Mucosa of rectum (tissue), 2 donors: ENCODE data around the gene PPP1R26.
"Not testable (repeated sequence)": the region's sequence is repeated elsewhere in the genome, so short reads cannot be mapped to it uniquely, and the experiment has no call there.

Source experiments
- H3K27ac ChIP-seq, 2 donors: one replicate each; pipeline ENCODE4 v1.7.0; 2013; ENCODE audit warnings: inconsistent platforms in 2 of 2, low read depth in 2 of 2, low read length in 2 of 2
- H3K27me3 ChIP-seq, 2 donors: one replicate each; pipeline ENCODE4 v1.7.0; 2013; ENCODE audit warnings: low read length in 2 of 2; ENCODE audit not compliant: control insufficient read depth in 2 of 2, insufficient read depth in 2 of 2
- H3K36me3 ChIP-seq, 2 donors: one replicate each; pipeline ENCODE4 v1.7.0; 2013; ENCODE audit warnings: low read length in 2 of 2; ENCODE audit not compliant: control insufficient read depth in 2 of 2, insufficient read depth in 2 of 2
- H3K4me1 ChIP-seq, 2 donors: one replicate each; pipeline ENCODE4 v1.7.0; 2013; ENCODE audit warnings: low read length in 2 of 2, mild to moderate bottlenecking in 1 of 2; ENCODE audit not compliant: control insufficient read depth in 2 of 2, insufficient read depth in 2 of 2
- H3K4me3 ChIP-seq, 2 donors: one replicate each; pipeline ENCODE4 v1.7.0; 2013; ENCODE audit warnings: low read length in 2 of 2
- H3K9ac ChIP-seq, 2 donors: one replicate each; pipeline ENCODE4 v1.7.0; 2013; ENCODE audit warnings: low read length in 2 of 2, low read depth in 1 of 2, mild to moderate bottlenecking in 1 of 2
- H3K9me3 ChIP-seq, 2 donors: one replicate each; pipeline ENCODE4 v1.7.0; 2013; ENCODE audit warnings: low read length in 2 of 2; ENCODE audit not compliant: control insufficient read depth in 2 of 2
- donor health status: healthy.
- donor health status: Normal muscosa, but diverticular disease.

The PPP1R26 gene

DNA sequence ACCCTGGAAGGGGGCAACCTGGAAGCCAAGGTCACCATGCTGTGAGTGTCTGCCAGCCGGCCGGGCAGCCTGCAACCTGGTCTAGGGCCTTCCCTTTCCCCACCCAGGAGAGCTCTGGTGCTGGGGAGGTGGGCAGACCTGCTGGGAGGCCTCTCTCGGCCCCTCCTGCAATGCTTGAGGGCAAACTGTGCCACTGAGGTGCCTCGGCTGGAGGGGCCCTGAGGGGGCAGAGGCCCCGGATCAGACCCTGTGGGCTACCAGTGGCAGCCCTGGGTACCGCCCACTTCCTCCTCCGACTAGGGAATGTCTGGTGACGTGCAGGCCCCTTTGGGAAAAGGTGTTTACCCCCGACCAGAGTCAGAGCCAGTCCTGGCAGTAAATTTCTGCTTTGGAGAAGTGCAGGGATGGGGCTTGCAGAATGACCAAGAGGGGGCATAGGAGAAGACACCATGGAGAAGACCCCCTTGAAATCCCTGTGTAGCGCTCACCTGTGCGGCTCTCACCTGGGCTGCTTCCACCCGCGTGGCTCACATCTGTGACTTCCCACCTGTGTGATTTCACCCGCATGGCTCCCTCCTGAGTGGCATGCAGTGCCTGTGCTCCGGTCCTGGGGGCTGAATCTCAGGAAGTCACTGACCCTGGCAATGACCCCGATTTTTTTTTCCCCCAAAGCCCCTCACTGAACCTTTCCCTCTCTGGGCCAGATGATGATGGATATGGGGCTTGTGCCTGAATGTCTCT is 42.7 kb downstream of the PPP1R26 start:
- Histone ChIP-seq H3K27me3 (peaks cover 0 to 2% of the 10 kb centered on the region in 2 donors), H3K27ac (no peak overlapping the region), H3K4me1 (no peaks in the 10 kb centered on the region), H3K9me3 (no peaks in the 10 kb centered on the region), H3K36me3 (no peaks in the 10 kb centered on the region), H3K9ac (no peak overlapping the region), H3K4me3 (no peak overlapping the region)

DNA sequence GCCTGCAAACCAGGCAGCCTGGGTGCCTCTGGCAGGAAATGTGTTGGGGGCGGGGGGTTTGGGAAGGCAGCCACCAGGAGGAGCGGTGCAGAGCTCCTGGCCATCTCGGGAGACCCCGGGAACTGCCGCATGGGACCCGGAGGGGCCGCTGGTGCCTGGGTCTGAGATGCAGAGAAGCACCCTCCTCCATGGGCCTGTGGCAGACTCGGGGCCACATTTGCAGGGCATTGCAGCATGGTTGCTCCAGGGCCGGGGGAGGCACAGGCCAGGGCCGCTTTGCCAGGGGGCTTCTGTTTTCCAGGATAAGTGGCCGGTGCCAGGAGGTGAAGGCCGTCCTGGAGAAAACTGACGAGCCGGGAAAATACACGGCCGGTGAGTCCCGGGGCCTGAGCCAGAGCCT is 43.3 kb downstream of the PPP1R26 start:
- H3K27me3 ChIP-seq = peaks cover 0 to 2% of the 10 kb centered on the region in 2 donors
- H3K36me3 ChIP-seq = no peaks in the 10 kb centered on the region
- H3K4me1 ChIP-seq = no peaks in the 10 kb centered on the region
- no peak overlapping the region for H3K4me3 ChIP-seq
- no peak overlapping the region for H3K27ac ChIP-seq
- H3K9ac ChIP-seq = no peak overlapping the region
- H3K9me3 ChIP-seq = no peaks in the 10 kb centered on the region

DNA sequence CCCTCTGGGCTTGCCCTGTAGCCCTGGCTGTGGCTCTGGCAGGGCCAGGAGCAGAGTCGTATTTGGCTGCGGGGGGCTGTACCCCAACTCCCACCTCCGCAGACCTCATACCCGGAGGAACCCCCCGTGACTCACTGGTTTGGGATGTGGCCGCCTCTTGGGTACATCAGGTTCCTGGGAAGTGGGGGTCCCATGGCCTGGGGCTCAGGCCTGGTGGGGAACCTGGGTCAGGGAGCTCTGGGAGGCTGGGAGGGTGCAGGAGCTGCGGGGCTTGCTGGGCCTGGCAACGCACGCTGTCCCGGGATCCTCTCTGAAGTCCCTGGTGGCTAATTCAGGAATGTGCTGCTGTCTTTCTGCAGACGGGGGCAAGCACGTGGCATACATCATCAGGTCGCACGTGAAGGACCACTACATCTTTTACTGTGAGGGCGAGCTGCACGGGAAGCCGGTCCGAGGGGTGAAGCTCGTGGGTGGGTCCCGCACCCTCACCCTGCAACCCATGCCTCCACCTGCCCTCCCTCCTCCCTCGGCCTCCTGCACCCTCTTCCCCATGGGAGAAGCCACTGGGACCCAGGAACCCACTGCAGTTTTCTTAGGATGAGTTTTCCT is 44.0 kb downstream of the PPP1R26 start:
- Histone ChIP-seq H3K36me3 (no peaks in the 10 kb centered on the region), H3K9me3 (no peaks in the 10 kb centered on the region), H3K27me3 (peaks cover 0 to 2% of the 10 kb centered on the region in 2 donors), H3K27ac (no peak overlapping the region), H3K9ac (no peak overlapping the region), H3K4me1 (no peaks in the 10 kb centered on the region), H3K4me3 (no peak overlapping the region)

DNA sequence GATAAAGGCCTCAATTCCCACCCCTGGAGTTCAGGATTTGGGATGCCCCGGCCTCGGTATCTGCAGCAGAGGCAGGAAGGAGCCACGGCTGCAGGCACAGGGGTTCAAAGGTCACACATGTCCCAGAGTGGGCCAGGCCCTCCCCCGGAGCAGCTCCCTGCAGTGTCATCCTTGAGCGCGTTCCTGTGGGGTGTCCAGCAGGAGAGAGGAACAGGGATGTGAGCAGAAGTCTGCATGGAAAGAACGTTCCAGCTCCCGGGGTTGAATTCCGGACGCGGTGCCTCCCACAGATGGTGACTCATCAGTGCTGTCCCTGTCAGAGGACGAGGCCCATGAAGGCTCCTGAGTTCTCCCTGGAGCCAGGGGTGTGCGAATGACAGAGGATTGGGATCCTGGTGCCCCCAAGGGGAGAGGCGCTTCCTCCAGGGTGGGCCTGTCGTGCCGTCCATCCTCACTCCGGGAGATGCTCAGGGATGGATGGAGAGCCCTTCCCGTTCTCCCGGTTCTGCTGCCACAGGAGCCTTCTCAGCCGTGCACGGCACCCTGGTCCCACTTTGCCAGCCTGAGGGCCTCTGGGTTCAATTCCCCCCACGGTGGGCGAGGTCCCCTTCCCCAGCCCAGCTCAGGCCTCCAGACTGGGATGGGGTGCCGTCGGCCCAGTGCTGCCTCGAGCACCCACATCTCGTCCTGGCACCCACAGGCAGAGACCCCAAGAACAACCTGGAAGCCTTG is 44.7 kb downstream of the PPP1R26 start:
- Histone ChIP-seq H3K9me3 (no peaks in the 10 kb centered on the region), H3K27ac (no peak overlapping the region), H3K4me3 (no peak overlapping the region), H3K4me1 (no peaks in the 10 kb centered on the region), H3K36me3 (no peaks in the 10 kb centered on the region), H3K9ac (no peak overlapping the region), H3K27me3 (peaks cover 0 to 2% of the 10 kb centered on the region in 2 donors)

DNA sequence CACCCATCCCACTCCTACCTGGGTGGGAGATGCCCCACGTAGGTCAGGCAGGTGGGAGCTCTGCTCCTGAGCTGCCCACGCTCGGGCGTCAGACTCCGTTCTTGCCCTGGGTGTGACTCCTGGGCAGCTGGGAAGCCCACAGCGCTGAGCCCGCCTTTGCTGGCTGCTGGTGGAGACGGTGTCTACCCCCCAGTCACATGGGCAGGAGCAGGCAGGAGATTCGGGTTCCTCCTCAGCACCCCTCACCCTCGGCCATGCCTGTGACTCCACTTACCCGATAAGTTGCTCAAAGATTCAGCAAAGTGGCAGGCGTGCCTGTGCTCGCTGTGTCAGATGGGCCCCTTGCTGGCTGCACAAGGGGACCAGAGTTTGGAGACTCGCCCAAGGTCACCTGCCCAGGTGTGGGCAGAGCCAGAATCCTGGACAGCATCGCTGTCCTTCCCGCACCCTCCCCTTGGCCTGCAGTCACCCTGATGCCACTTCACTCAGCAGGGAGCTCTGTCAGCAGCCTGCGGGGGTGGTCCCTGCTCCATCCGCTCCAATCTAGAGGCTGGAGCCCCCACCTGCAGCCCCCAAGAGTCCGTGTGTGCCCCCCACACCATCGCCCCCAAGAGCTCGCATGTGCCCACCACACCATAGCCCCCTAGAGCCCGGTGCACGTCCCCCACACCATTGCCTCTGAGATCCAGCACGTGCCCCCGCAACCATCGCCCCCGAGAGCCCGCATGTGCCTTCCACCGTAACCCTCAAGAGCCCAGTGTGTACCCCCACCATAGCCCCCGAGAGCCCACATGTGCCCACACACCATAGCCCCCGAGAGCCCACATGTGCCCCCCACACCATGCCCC is 45.9 kb downstream of the PPP1R26 start:
- H3K9me3 ChIP-seq = no peaks in the 10 kb centered on the region

DNA sequence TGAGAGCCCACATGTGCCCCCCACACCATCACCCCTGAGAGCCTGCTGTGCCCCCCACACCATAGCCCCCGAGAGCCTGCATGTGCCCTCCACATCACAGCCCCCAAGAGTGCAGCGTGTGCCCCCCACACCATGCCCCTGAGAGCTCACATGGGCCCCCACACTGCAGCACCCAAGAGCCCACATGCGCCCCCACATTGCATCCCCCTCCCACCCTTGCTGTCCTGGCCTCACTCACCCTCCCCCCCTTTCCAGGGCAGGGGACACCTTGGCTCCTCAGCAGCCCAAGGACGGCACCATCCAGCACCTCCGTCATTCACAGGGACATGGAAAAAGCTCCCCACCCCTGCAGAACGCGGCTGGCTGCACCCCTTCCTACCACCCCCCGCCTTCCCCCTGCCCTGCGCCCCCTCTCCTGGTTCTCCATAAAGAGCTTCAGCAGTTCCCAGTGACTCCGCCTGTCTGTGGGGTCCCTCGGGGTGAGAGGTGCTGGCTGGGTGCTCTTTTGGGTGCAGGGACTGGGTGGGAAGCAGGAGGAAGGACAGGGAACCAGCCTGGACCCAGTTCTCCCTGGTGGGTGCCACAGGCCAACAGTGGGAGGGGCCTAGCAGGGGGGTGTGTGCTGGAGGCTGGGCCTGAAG is 46.6 kb downstream of the PPP1R26 start:
- no peak overlapping the region for H3K9ac ChIP-seq
- H3K4me1 ChIP-seq = no peaks in the 10 kb centered on the region
- peaks cover 0 to 3% of the 10 kb centered on the region in 2 donors for H3K27me3 ChIP-seq
- H3K4me3 ChIP-seq = no peak overlapping the region
- H3K36me3 ChIP-seq = no peaks in the 10 kb centered on the region
- H3K27ac ChIP-seq = no peak overlapping the region
- H3K9me3 ChIP-seq = no peaks in the 10 kb centered on the region

More for the DNA sequence above, 45.9 kb downstream of the PPP1R26 start:
- Histone ChIP-seq H3K9ac (no peak overlapping the region), H3K4me3 (no peak overlapping the region), H3K4me1 (no peaks in the 10 kb centered on the region), H3K27me3 (no peaks in the 10 kb centered on the region), H3K27ac (no peak overlapping the region), H3K36me3 (no peaks in the 10 kb centered on the region)

GRCh38 chr9:135526730-135527571 is 47.4 kb downstream of the PPP1R26 start:
- no peak overlapping the region for H3K27ac ChIP-seq
- H3K27me3 ChIP-seq = peaks cover 0 to 3% of the 10 kb centered on the region in 2 donors
- no peak overlapping the region for H3K9ac ChIP-seq
- H3K4me1 ChIP-seq = no peaks in the 10 kb centered on the region
- no peak overlapping the region for H3K4me3 ChIP-seq
- no peaks in the 10 kb centered on the region for H3K36me3 ChIP-seq
- no peaks in the 10 kb centered on the region for H3K9me3 ChIP-seq

DNA sequence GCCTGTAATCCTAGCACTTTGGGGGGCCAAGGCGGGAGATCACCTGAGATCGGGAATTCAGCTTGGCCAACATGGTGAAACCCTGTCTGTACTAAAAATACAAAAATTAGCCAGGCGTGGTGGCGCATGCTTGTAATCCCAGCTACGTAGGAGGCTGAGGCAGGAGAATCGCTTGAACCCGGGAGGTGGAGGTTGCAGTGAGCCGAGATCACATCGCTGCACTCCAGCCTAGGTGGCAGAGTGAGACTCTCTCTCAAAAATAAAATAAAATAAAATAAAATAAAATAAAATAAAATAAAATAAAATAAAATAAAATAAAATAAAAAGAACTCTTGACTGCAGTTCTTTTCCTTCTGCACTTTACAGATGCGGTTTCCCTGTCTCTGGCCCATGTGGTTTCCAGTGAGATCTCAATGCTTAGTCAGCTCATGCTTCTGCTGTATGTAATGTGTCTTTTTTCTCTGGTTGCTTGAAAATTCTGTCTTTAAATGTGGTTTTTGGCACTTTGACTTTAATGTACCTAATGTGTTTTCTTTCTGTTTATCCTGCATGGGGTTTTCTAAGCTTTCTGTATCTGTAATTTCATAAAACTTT is 49.4 kb downstream of the PPP1R26 start:
- H3K4me3 ChIP-seq, H3K9ac ChIP-seq, H3K27me3 ChIP-seq, H3K36me3 ChIP-seq, H3K9me3 ChIP-seq, H3K27ac ChIP-seq, H3K4me1 ChIP-seq: not testable (repeated sequence)

DNA sequence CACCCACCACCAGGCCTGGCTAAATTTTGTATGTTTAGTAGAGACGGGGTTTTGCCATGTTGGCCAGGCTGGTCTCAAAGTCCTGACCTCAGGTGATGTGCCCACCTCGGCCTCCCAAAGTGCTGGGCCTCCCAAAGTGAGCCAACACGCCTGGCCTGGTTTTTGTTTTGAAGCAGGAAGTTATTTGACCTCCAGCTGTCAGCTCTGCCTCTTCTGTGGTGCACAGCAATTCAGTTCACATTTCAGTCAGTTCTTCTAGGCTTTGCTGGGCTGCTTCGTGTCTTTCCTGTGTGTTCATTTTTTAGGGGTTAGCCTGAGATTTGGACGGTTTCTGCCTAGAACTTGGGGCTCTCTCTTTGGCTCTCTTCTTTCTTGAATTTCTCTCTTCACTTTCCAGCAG is 50.6 kb downstream of the PPP1R26 start:
- H3K4me1 ChIP-seq = no peaks in the 10 kb centered on the region
- H3K9me3 ChIP-seq = no peaks in the 10 kb centered on the region
- H3K36me3 ChIP-seq = no peaks in the 10 kb centered on the region
- H3K27ac ChIP-seq = no peak overlapping the region
- H3K4me3 ChIP-seq = no peak overlapping the region
- H3K27me3 ChIP-seq = peaks cover 3 to 5% of the 10 kb centered on the region in 2 donors
- H3K9ac ChIP-seq = no peak overlapping the region
